K562 (cell line): ENCODE results near the gene MLLT6. TPM values are rescaled to one million over a fixed set of nuclear protein-coding genes. Genes with fewer than 3 reads are reported as not detected.

Source experiments
- ATAC-seq: fragments of 200-7000 bp; cut with Tn5 transposase; 3 replicates; pipeline ENCODE4 v1.9.1; 2020; ENCODE audit warnings: moderate library complexity
- BruUV-seq: library from RNA; stranded (reverse); fragments of 400-500 nt; replicated peaks from 2 replicates; lab custom pipeline; 2021; lab: Mats Ljungman, UMichigan
- CTCF ChIA-PET: fragments of 300-600 bp; formaldehyde crosslinking; extraction: SDS; loops from one replicate; lab custom pipeline; 2021; ENCODE audit warnings: low intra/inter-chr PET ratio; lab: Yijun Ruan, JAX
- POLR2A ChIA-PET: fragments of 300-600, 350-650 bp; sonication (Branson Sonifier 250); formaldehyde crosslinking; extraction: SDS; loops from one replicate; lab custom pipeline; 2021; ENCODE audit warnings: antibody characterized with exemption, inconsistent platforms; lab: Yijun Ruan, JAX
- DNase-seq, 4 experiments: peaks; one replicate each; pipeline versions ENCODE4 v3.0.0 to v3.0.0-alpha.2; 2011 to 2018; ENCODE audit warnings: low spot score in 3 of 4, mixed read lengths in 3 of 4; ENCODE audit errors: extremely low read depth in 1 of 4
- FAIRE-seq: peaks from 2 replicates; lab custom pipeline; 2011; peaks lifted over from hg19 to GRCh38; lab: Jason Lieb, UNC
- H2AFZ ChIP-seq: 2 replicates; pipeline ENCODE4 v1.6.0; 2011; ENCODE audit warnings: low read depth, low read length, control low read depth, inconsistent platforms
- H3K27ac ChIP-seq: fragments of 200-600 bp; 3 replicates; pipeline ENCODE4 v1.8.0; 2011; ENCODE audit warnings: low read depth, mild to moderate bottlenecking, control low read depth, inconsistent platforms, low read length, moderate library complexity, mixed read lengths; ENCODE audit errors: extremely low read depth
- H3K27me3 ChIP-seq, 2 experiments: fragments of 300-600 bp in 1 of 2; 2 replicates in 1 of 2; 3 replicates in 1 of 2; pipeline versions ENCODE4 v1.6.0 to v1.8.0; 2011; ENCODE audit warnings: inconsistent platforms in 2 of 2, low read length in 2 of 2, mild to moderate bottlenecking in 1 of 2, mixed read lengths in 1 of 2, moderate library complexity in 1 of 2; ENCODE audit not compliant: control insufficient read depth in 2 of 2, insufficient read depth in 2 of 2
- H3K36me3 ChIP-seq: fragments of 300-600 bp; 3 replicates; pipeline ENCODE4 v1.8.0; 2011; ENCODE audit warnings: mild to moderate bottlenecking, low read length, inconsistent platforms; ENCODE audit not compliant: control insufficient read depth, insufficient read depth
- H3K4me1 ChIP-seq, 2 experiments: fragments of 200-600 bp in 1 of 2; replicated peaks in 1 of 2; 2 replicates in 1 of 2; 3 replicates in 1 of 2; pipeline versions ENCODE4 v1.5.1 to v1.8.0; 2011; ENCODE audit warnings: inconsistent platforms in 2 of 2, low read length in 2 of 2, mild to moderate bottlenecking in 1 of 2, mixed read lengths in 1 of 2, moderate library complexity in 1 of 2; ENCODE audit not compliant: control insufficient read depth in 2 of 2, insufficient read depth in 2 of 2
- H3K4me2 ChIP-seq: 2 replicates; pipeline ENCODE4 v1.6.1; 2011; ENCODE audit warnings: low read length, control low read depth, inconsistent platforms, mixed read lengths; ENCODE audit not compliant: insufficient read depth
- H3K4me3 ChIP-seq: fragments of 200-600 bp; sonication (generic), shearing (Covaris generic); 2 replicates; pipeline ENCODE4 v1.5.1; 2016; ENCODE audit warnings: control low read depth, inconsistent platforms
- H3K79me2 ChIP-seq: fragments of 200-600 bp; 3 replicates; pipeline ENCODE4 v1.8.0; 2011; ENCODE audit warnings: low read length, inconsistent platforms; ENCODE audit not compliant: control insufficient read depth, insufficient read depth
- H3K9ac ChIP-seq, 2 experiments: 2 replicates each; pipeline versions ENCODE4 v1.6.0 to v1.6.1; 2011; ENCODE audit warnings: low read depth in 2 of 2, low read length in 2 of 2, control low read depth in 1 of 2, inconsistent platforms in 1 of 2, mild to moderate bottlenecking in 1 of 2, mixed read lengths in 1 of 2; ENCODE audit not compliant: insufficient read depth in 1 of 2
- H3K9me1 ChIP-seq: one replicate; pipeline ENCODE4 v1.6.0; 2011; ENCODE audit warnings: inconsistent platforms, mild to moderate bottlenecking, low read length, moderate library complexity; ENCODE audit not compliant: control insufficient read depth, insufficient read depth
- H3K9me3 ChIP-seq: replicated peaks from 2 replicates; pipeline ENCODE4 v1.5.1; 2011; ENCODE audit warnings: low read depth, low read length, inconsistent platforms; ENCODE audit not compliant: control insufficient read depth, insufficient read depth
- H4K20me1 ChIP-seq: replicated peaks from 2 replicates; pipeline ENCODE4 v1.6.1; 2011; ENCODE audit warnings: low read length, inconsistent platforms, mixed read lengths; ENCODE audit not compliant: control insufficient read depth, insufficient read depth
- BRCA1 ChIP-seq, 2 experiments: fragments of 450-650 bp in 1 of 2; sonication (generic) in 1 of 2; formaldehyde crosslinking in 1 of 2; IDR thresholded peaks; 2 replicates each; pipeline versions ENCODE4 v1.5.0 to v1.6.1; 2017 to 2020; ENCODE audit warnings: mild to moderate bottlenecking in 1 of 2, missing genetic modification reagents in 1 of 2
- EWSR1 ChIP-seq: fragments of 450-650 bp; IDR thresholded peaks from 2 replicates; pipeline ENCODE4 v1.6.1; 2018; ENCODE audit warnings: borderline replicate concordance, mild to moderate bottlenecking, low read depth, moderate library complexity; ENCODE audit not compliant: partially characterized antibody
- FOXK1 ChIP-seq: sonication (generic); formaldehyde crosslinking; IDR thresholded peaks from 2 replicates; pipeline ENCODE4 v1.8.0; 2022; ENCODE audit warnings: missing genetic modification reagents, mild to moderate bottlenecking, borderline replicate concordance
- NFRKB ChIP-seq: fragments of 450-650 bp; IDR thresholded peaks from 2 replicates; pipeline ENCODE4 v1.6.1; 2016; ENCODE audit warnings: low read depth
- NFXL1 ChIP-seq: fragments of 450-650 bp; formaldehyde crosslinking; IDR thresholded peaks from 2 replicates; pipeline ENCODE4 v1.4.0; 2021; ENCODE audit warnings: mild to moderate bottlenecking
- PURB ChIP-seq: sonication (generic); formaldehyde crosslinking; IDR thresholded peaks from 2 replicates; pipeline ENCODE4 v1.9.0; 2021; ENCODE audit warnings: low read depth, mild to moderate bottlenecking, missing genetic modification reagents
- RUNX1 ChIP-seq: sonication (generic); IDR thresholded peaks from 2 replicates; pipeline ENCODE4 v1.6.1; 2016; ENCODE audit warnings: antibody characterized with exemption, low read depth
- ZBED1 ChIP-seq: IDR thresholded peaks from 2 replicates; pipeline ENCODE4 v1.6.1; 2014
- ZNF133 ChIP-seq: fragments of 250-450 bp; sonication (Bioruptor Pico); IDR thresholded peaks from 2 replicates; pipeline ENCODE4 v1.4.0; 2020; ENCODE audit warnings: mild to moderate bottlenecking
- ZNF277 ChIP-seq: fragments of 250-450 bp; sonication (Bioruptor Pico); IDR thresholded peaks from 2 replicates; pipeline ENCODE4 v1.8.0; 2022; ENCODE audit warnings: inconsistent platforms, mild to moderate bottlenecking, moderate library complexity, borderline replicate concordance
- ZNF408 ChIP-seq: fragments of 250-450 bp; sonication (Bioruptor Pico); IDR thresholded peaks from 2 replicates; pipeline ENCODE4 v1.4.0; 2020; ENCODE audit warnings: low read depth, mild to moderate bottlenecking, moderate library complexity
- WGBS: fragments of 100-300 bp; shearing (Covaris generic); methylation state at CpG from one replicate; pipeline ENCODE4 v1.1.6; 2016; ENCODE audit warnings: low coverage, mixed read lengths; ENCODE audit not compliant: insufficient coverage; ENCODE audit errors: missing lambda C conversion rate; 5-methylcytosine and 5-hydroxymethylcytosine counted together
- in situ Hi-C: fragments of 300-500 bp; cut with MboI; formaldehyde crosslinking; loops from 4 replicates; pipeline ENCODE4 v1.15.0; 2018; ENCODE audit warnings: inconsistent platforms, mixed read lengths
- intact Hi-C: fragments of 100-400 bp; cut with micrococcal nuclease; formaldehyde crosslinking; loops from 2 replicates; pipeline ENCODE4 v1.14.2; 2022
- polyA plus RNA-seq, 8 experiments: library from polyadenylated mRNA; depleted of rRNA in 4 of 8; stranded (reverse) in 5 of 8; unstranded in 3 of 8; fragments of >200 nt; fragmentation: Nextera tagmentation in 2 of 8; fragmentation: Illumina TruSeq in 1 of 8; extraction: Ambion mirVana in 2 of 8; extraction: Trizol in 1 of 8; gene quantifications; 2 replicates each; pipeline versions ENCODE4 v1.2.1 to v1.2.3, GENCODE V29; 2011 to 2014; ENCODE audit warnings: inconsistent platforms in 1 of 8, missing spikeins in 1 of 8
- total RNA-seq, 7 experiments: library from RNA; depleted of rRNA in 6 of 7; stranded (reverse); fragments of >200 nt in 6 of 7; fragmentation: Illumina TruSeq in 2 of 7; extraction: Trizol in 2 of 7; gene quantifications; 2 replicates each; pipeline versions ENCODE4 v1.2.1 to v1.2.3, GENCODE V29; 2011 to 2021; ENCODE audit warnings: low replicate concordance in 1 of 7
- TF ChIP-seq, protein P1 (sequence below): sonication (generic); formaldehyde crosslinking; IDR thresholded peaks from 2 replicates; pipeline ENCODE4 v1.8.0; 2022; ENCODE audit warnings: missing genetic modification reagents, mild to moderate bottlenecking, borderline replicate concordance
- TF ChIP-seq, protein P2 (sequence below), 2 experiments: fragments of 450-650 bp; conservative IDR thresholded peaks; 2 replicates each; pipeline ENCODE4 v1.6.1; 2017; ENCODE audit warnings: mild to moderate bottlenecking in 2 of 2, moderate library complexity in 2 of 2
- TF ChIP-seq, protein P3 (sequence below): sonication (generic); formaldehyde crosslinking; IDR thresholded peaks from 2 replicates; pipeline ENCODE4 v1.8.0; 2022; ENCODE audit warnings: missing genetic modification reagents, mild to moderate bottlenecking, moderate library complexity, borderline replicate concordance

Gene MLLT6
- total and polyA plus RNA-seq, 9 of the 15 experiments (the other 6 are each of a cell fraction or from before 2014, with no cell fraction given) = 3.1 to 71.7 (median 30.0) TPM

GRCh38 chr17:38702166-38702915, 2.7 kb upstream of the MLLT6 start:
- H3K9ac ChIP-seq = peak overlapping the region; percentile 95 to 99
- FAIRE-seq (no peak), DNase-seq (peak; percentile 78 to 92 (median 83)), ATAC-seq (peak; percentile 68)
- in situ Hi-C loops = no loop called here
- intact Hi-C loops = loop anchor here (5.0 kb wide), 1 partner anchor 50 kb away; the partner anchor contains the start of gene PSMB3
- peak overlapping the region; percentile 87 for H3K4me2 ChIP-seq
- WGBS = under 1% methylated on average over 57 of the region's 81 CpGs
- H3K9me1 ChIP-seq = no peaks in the 10 kb centered on the region
- peaks cover 45% of the 10 kb centered on the region for H3K79me2 ChIP-seq
- peak overlapping the region; percentile 86 for H3K4me3 ChIP-seq
- H3K9me3 ChIP-seq = no peaks in the 10 kb centered on the region
- no peaks in the 10 kb centered on the region for H4K20me1 ChIP-seq
- ChIA-PET CTCF (interaction anchor here (0.8 kb wide), 1 partner anchor 27 kb away, joined by 3 read pairs; the partner anchor contains the start of gene CISD3), POLR2A (interaction anchor here (0.5 to 1.5 kb wide), 6 partner anchors 8 to 17 kb away, joined by 3 to 5 read pairs (median 4); no protein-coding TSS in a partner anchor)
- peaks cover 26 to 64% of the 10 kb centered on the region in 2 experiments for H3K4me1 ChIP-seq
- TSS peak; percentile 82 for BruUV-seq
- H2AFZ ChIP-seq = peak overlapping the region; percentile 77
- H3K27ac ChIP-seq = peak overlapping the region; percentile 96
- H3K36me3 ChIP-seq = peaks cover 4% of the 10 kb centered on the region; the same call in 1 of the 3 replicates
- H3K27me3 ChIP-seq = no peaks in the 10 kb centered on the region
- TF ChIP-seq, protein P1, sequence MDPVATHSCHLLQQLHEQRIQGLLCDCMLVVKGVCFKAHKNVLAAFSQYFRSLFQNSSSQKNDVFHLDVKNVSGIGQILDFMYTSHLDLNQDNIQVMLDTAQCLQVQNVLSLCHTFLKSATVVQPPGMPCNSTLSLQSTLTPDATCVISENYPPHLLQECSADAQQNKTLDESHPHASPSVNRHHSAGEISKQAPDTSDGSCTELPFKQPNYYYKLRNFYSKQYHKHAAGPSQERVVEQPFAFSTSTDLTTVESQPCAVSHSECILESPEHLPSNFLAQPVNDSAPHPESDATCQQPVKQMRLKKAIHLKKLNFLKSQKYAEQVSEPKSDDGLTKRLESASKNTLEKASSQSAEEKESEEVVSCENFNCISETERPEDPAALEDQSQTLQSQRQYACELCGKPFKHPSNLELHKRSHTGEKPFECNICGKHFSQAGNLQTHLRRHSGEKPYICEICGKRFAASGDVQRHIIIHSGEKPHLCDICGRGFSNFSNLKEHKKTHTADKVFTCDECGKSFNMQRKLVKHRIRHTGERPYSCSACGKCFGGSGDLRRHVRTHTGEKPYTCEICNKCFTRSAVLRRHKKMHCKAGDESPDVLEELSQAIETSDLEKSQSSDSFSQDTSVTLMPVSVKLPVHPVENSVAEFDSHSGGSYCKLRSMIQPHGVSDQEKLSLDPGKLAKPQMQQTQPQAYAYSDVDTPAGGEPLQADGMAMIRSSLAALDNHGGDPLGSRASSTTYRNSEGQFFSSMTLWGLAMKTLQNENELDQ (CRISPR knock-in tag) = no peak
- TF ChIP-seq ZNF408 (CRISPR knock-in tag) (no peak), EWSR1 (no peak), ZNF277 (no peak), ZBED1 (no peak), NFXL1 (CRISPR knock-in tag) (no peak), PURB (CRISPR knock-in tag) (no peak), BRCA1 (IDR thresholded peaks at IDR 0.05) (no peak), BRCA1 (CRISPR knock-in tag; IDR thresholded peaks at IDR 0.05) (no peak), FOXK1 (CRISPR knock-in tag) (no peak), ZNF133 (CRISPR knock-in tag) (no peak), NFRKB (peak; percentile 44; the same call in 1 of the 2 replicates), RUNX1 (no peak)
- TF ChIP-seq, protein P2, sequence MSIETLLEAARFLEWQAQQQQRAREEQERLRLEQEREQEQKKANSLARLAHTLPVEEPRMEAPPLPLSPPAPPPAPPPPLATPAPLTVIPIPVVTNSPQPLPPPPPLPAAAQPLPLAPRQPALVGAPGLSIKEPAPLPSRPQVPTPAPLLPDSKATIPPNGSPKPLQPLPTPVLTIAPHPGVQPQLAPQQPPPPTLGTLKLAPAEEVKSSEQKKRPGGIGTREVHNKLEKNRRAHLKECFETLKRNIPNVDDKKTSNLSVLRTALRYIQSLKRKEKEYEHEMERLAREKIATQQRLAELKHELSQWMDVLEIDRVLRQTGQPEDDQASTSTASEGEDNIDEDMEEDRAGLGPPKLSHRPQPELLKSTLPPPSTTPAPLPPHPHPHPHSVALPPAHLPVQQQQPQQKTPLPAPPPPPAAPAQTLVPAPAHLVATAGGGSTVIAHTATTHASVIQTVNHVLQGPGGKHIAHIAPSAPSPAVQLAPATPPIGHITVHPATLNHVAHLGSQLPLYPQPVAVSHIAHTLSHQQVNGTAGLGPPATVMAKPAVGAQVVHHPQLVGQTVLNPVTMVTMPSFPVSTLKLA (conservative IDR thresholded peaks at IDR 0.05) = peak in 1 of 2 experiments; percentile 32; a peak in 1 of 4 replicates
- TF ChIP-seq, protein P3, sequence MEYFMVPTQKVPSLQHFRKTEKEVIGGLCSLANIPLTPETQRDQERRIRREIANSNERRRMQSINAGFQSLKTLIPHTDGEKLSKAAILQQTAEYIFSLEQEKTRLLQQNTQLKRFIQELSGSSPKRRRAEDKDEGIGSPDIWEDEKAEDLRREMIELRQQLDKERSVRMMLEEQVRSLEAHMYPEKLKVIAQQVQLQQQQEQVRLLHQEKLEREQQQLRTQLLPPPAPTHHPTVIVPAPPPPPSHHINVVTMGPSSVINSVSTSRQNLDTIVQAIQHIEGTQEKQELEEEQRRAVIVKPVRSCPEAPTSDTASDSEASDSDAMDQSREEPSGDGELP = peak; percentile 9; the same call in 1 of the 2 replicates
